Activated naive CD8-positive, alpha-beta T cell treated with anti-CD3 and anti-CD28 coated beads for 36 hours (primary cell): ENCODE data around the gene APOLD1. TPM values are rescaled to one million over a fixed set of nuclear protein-coding genes. Genes with fewer than 3 reads are reported as not detected.
A peak's percentile ranks its signal among the peaks of the same experiment; 100 is the strongest.
"Not testable (repeated sequence)": the region's sequence is repeated elsewhere in the genome, so short reads cannot be mapped to it uniquely, and the experiment has no call there.

Experiments used
- DNase-seq: peaks from one replicate; pipeline ENCODE4 v3.0.0; 2021
- H3K27ac Mint-ChIP-seq: one replicate; pipeline ENCODE4 v1.8.0; 2022; ENCODE audit warnings: mild to moderate bottlenecking, moderate library complexity, mixed read lengths
- H3K27me3 Mint-ChIP-seq: one replicate; pipeline ENCODE4 v1.8.0; 2022; ENCODE audit warnings: mild to moderate bottlenecking, mixed read lengths
- H3K36me3 Mint-ChIP-seq: one replicate; pipeline ENCODE4 v1.8.0; 2021; ENCODE audit warnings: mild to moderate bottlenecking, mixed read lengths
- H3K4me1 Mint-ChIP-seq: one replicate; pipeline ENCODE4 v1.8.0; 2021; ENCODE audit warnings: mixed read lengths
- H3K4me3 Mint-ChIP-seq: one replicate; pipeline ENCODE4 v1.8.0; 2022; ENCODE audit warnings: mild to moderate bottlenecking, moderate library complexity, mixed read lengths
- H3K9me3 Mint-ChIP-seq: one replicate; pipeline ENCODE4 v1.8.0; 2022; ENCODE audit warnings: mixed read lengths
- total RNA-seq, 2 experiments: library from RNA; stranded (reverse); gene quantifications; one replicate each; pipeline ENCODE4 v1.2.3, GENCODE V29; 2021

APOLD1 gene
- total RNA-seq, 2 experiments from 2014 or later = 2.3 to 3.1 TPM

DNA sequence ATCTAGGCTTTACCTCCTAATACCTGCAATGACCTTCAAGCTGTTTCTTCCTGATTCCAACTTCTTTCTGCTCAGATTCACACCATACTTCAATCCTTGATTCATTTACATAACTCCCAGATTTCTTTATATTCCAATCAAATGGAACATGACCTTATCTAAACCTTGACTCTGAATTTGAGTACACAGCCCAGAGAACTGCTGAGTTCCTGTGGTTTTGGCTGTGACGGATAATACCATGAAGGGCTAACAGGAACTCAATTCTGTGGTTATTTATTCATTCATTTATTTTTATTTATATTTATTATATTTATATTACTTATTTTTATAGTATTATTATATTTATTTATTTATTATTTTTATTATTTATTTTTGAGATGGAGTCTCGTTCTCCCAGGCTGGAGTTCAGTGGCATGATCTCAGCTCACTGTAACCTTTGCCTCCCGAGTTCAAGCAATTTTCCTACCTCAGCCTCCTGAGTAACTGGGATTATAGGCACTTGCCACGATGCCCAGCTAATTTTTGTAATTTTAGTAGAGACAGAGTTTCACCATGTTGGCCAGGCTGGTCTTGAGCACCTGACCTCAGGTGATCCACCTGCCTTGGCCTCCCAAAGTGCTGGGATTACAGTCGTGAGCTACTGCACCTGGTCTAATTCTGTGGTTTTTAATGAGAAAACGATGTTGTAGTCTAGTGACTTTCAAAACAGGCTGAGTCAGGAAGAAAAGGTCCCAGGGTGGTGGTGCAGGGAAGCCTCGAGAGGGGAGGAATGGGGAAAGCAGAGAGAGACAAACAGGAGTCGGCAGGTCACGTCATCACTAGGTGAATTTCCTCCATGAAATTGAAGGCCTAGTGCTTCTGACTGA, 11.7 kb downstream of the APOLD1 start:
- H3K36me3 Mint-ChIP-seq = no peaks in the 10 kb centered on the region
- H3K9me3 Mint-ChIP-seq = no peaks in the 10 kb centered on the region
- no peak overlapping the region for H3K4me3 Mint-ChIP-seq
- H3K4me1 Mint-ChIP-seq = peaks cover 6% of the 10 kb centered on the region
- H3K27me3 Mint-ChIP-seq = no peaks in the 10 kb centered on the region
- no peak for DNase-seq
- no peak overlapping the region for H3K27ac Mint-ChIP-seq

DNA sequence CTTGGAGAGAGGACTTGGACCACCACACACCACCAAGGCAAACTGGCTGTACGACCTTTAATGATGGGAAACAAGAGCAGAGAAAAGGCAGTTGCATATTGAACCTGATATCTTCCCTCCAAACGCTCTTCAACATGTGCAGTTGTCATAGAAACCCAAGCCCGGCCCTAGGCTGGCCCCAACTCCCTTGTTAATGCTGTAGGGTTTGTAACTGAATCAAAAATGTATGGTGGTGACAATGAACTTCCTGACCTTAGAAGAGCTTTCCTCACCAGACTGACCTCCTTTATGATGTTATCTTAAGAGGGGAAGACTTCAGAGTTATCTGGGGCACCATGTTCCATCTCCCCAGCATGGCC, 12.3 kb downstream of the APOLD1 start:
- Mint-ChIP-seq H3K36me3 (no peaks in the 10 kb centered on the region), H3K27me3 (no peaks in the 10 kb centered on the region), H3K4me1 (peaks cover 10% of the 10 kb centered on the region), H3K4me3 (no peak overlapping the region), H3K27ac (no peak overlapping the region), H3K9me3 (no peaks in the 10 kb centered on the region)
- no peak for DNase-seq

DNA sequence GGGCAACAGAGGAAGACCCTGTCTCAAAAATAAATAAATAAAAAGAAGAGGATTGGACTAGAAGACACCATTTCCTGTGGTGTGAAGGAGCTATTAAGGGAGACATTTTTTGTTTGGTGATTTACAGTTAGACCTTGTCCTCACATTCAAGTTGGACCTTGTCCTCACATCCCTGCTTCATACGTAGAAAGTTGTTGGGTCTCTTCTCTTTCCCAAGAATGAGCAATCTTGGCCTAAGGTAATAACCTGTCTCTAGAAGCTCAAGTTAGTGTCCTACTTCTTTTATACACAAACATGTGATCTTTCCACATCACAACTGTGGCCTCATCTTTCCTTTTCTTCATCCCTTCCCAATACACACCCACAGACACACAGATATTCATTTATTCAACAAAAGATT, 13.0 kb downstream of the APOLD1 start:
- Mint-ChIP-seq H3K9me3 (no peaks in the 10 kb centered on the region), H3K36me3 (no peaks in the 10 kb centered on the region), H3K4me1 (peaks cover 17% of the 10 kb centered on the region), H3K27me3 (no peaks in the 10 kb centered on the region), H3K4me3 (no peak overlapping the region), H3K27ac (no peak overlapping the region)
- DNase-seq = no peak

DNA sequence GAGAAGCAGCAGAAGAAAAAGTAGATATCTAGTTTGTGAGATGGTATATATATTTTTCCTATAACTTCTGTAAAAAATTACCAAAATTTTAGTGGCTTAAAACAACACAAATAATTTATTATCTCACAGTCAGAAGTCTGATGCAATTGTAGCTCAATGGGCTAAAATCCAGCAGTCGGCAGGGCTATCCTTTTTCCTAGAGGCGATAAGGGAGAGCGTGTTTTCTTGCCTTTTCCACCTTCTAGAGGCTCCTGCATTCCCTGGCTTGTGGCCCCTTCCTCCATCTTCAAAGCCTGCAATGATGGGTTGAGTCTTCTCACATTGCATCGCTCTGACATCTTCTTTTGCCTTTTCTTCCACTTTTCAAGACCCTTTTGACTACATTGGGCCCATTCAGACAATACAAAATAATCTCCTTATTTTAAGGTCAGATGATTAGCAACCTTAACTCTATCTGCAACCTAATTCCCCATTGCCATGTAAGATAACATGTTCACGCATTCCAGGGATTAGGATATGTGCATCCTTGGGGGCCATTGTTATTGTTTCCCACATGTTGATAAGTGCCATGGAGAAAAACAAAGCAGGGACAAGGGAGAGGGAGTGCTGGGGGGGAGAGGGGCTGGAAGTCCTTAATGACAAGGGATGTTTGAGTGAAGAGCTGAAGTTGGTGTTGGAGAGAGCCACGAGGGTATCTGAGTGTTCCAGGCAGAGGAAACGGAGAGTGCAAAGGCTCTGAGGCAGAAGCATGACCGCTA, 13.9 kb downstream of the APOLD1 start:
- DNase-seq = no peak
- H3K4me1 Mint-ChIP-seq = peaks cover 24% of the 10 kb centered on the region

DNA sequence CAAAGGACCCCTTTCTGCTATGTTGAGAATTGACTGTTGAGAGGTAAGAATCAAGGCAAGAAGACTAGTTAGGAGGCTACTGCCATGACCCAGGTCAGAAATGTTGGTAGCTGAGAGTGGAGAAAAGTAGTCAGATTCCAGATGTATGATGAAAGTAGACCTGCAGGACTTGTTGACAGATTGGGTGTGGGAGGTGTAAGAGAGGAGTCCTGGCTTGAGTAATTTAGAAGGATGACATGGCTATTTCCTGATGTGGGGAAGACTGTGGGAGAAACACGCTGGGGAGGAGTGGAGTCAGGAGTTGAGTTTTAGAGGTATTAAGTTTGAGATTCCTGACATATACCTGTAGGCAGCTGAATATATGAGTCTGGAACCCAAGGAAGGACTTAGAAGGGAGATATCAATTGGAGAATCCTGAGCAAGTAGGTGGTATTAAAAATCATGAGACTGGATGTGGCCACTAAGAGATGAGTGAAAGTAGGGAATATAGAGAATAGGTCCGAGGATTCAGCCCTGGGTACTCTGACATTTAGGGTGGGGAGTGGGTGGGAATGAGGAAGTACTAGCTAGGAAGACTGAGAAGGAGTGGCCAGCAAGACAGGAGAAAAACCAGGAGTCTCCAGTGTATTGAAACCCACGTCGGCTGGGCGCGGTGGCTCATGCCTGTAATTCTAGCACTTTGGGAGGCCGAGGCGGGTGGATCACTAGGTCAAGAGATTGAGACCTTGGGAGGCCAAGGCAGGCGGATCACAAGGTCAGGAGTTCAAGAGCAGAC, 15.1 kb downstream of the APOLD1 start:
- H3K9me3 Mint-ChIP-seq = no peaks in the 10 kb centered on the region
- H3K4me3 Mint-ChIP-seq = no peak overlapping the region
- DNase-seq = no peak
- no peak overlapping the region for H3K27ac Mint-ChIP-seq
- H3K27me3 Mint-ChIP-seq = no peaks in the 10 kb centered on the region
- H3K4me1 Mint-ChIP-seq = peaks cover 29% of the 10 kb centered on the region
- H3K36me3 Mint-ChIP-seq = no peaks in the 10 kb centered on the region

More for the DNA sequence above, 13.9 kb downstream of the APOLD1 start:
- Mint-ChIP-seq H3K27me3 (no peaks in the 10 kb centered on the region), H3K4me3 (no peak overlapping the region), H3K36me3 (no peaks in the 10 kb centered on the region), H3K27ac (no peak overlapping the region), H3K9me3 (no peaks in the 10 kb centered on the region)

DNA sequence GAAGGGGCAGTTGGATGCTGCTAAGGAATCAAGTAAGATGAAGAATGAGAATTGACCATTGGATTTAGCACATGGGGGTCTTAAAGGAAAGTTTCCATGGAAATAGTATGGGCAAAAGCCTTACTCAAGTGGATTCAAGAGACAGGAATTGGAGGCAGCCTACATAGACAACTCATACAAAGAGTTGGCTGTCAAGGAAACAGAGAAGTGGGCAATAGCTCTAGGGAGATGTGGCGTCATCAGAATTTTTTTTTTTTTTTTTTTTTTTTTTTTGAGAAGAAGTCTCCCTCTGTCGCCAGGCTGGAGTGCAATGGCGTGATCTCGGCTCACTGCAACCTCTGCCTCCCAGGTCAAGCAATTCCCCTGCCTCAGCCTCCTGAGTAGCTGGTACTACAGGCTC, 16.2 kb downstream of the APOLD1 start:
- H3K4me1 Mint-ChIP-seq = peaks cover 33% of the 10 kb centered on the region
- H3K27ac Mint-ChIP-seq, H3K27me3 Mint-ChIP-seq, DNase-seq, H3K9me3 Mint-ChIP-seq, H3K4me3 Mint-ChIP-seq, H3K36me3 Mint-ChIP-seq: not testable (repeated sequence)

DNA sequence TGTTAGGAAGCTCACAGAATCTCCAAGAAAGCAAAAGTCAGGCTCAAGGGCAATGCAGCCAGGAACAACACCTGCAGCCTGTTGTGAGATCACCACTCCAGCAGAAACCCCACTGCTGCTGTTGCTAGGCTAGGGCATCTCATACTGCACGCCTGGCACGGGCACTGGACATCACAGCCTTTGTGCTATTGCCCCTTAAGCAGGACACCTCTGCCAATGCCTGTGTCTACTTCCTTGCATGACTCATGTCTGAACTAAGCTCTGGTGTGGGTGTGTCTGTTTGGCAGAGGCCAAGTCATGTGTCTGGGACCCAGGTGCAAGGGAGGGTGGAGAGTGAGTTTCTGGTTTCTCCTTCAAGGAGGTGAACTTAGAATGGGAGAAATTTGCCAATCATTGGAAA, 17.7 kb downstream of the APOLD1 start:
- peaks cover 47% of the 10 kb centered on the region for H3K4me1 Mint-ChIP-seq
- H3K36me3 Mint-ChIP-seq = no peaks in the 10 kb centered on the region
- H3K9me3 Mint-ChIP-seq = no peaks in the 10 kb centered on the region
- peak overlapping the region; percentile 27 for H3K27ac Mint-ChIP-seq
- DNase-seq = peak; percentile 51
- H3K27me3 Mint-ChIP-seq = no peaks in the 10 kb centered on the region
- H3K4me3 Mint-ChIP-seq = peak overlapping the region; percentile 2

DNA sequence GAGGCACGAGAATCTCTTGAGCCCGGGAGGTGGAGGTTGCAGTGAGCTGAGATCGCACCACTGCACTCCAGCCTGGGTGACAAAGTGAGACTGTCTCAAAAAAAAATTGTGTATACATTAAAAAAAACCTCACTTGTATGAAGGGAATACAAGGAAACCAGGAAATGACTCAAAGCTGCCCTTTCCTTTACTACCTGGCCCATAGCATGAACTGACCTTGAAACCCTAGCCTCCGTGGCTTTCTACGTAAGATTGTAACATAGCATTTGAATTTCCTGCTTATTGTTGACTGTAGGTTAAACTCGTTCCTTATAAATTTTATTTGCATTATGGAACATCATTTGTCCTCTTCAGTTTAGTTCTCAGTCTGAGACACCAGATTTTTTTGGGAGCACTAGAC, 18.6 kb downstream of the APOLD1 start:
- Mint-ChIP-seq H3K4me1 (peaks cover 55% of the 10 kb centered on the region), H3K27me3 (no peaks in the 10 kb centered on the region), H3K27ac (peak overlapping the region; percentile 26), H3K4me3 (no peak overlapping the region), H3K9me3 (no peaks in the 10 kb centered on the region), H3K36me3 (no peaks in the 10 kb centered on the region)
- DNase-seq = no peak

DNA sequence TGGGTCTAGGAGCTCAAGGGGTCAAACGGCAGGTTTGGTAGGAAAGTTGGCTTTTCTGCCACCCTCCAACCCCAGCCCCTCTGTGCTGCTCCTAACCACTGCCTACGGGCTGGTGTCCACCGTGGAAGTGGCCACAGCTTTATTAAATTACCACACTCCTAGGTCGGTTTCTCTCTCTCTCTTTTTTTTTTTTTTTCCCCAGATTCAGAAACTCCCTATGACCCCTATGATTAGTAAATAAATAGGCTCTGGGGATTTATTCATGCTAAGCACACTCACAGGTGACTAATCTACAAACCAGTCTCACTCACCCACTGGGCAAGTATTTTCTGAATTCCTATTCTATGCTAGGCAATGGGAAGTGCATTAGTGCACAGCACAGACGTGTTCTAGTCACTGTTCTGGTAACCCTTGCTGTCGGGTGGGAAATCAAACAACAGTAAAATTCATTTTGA, 19.0 kb downstream of the APOLD1 start:
- Mint-ChIP-seq H3K4me3 (no peak overlapping the region), H3K27me3 (no peaks in the 10 kb centered on the region), H3K9me3 (no peaks in the 10 kb centered on the region), H3K27ac (peak overlapping the region; percentile 5), H3K4me1 (peaks cover 59% of the 10 kb centered on the region), H3K36me3 (no peaks in the 10 kb centered on the region)
- no peak for DNase-seq

DNA sequence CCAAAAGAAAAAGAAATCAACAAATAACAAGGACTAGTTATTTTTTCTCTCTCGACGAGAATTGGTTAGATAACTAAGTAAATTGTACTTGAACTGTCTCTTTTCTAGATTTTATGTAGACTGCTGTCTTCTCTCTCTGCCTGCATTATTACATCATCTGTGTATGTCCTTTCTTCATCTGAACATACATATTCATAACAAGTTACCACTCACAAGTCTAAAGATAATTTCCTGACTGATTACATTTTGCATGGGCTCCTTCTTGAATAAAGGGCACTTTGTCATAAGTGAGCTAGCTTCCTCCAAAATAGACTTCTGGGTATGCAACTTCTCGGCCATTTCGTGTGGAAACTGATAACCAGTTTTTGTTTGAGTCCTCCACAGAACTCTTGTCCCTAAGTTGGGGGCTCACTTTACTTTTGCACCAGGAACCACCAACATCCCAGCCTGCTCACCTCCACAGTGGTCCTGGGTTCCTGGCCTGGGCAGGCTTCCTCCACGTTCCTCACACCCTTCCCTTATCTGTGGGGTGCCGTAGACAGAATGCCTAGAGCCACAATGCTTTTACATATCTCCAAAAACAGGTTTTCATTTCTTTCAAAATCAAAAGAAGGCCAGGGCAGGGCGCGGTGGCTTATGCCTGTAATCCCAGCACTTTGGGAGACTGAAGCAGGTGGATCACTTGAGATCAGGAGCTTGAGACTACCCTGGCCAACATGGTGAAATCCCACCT, 21.5 kb downstream of the APOLD1 start:
- H3K4me1 Mint-ChIP-seq = peaks cover 54% of the 10 kb centered on the region
- H3K27ac Mint-ChIP-seq = peak overlapping the region; percentile 90
- no peaks in the 10 kb centered on the region for H3K9me3 Mint-ChIP-seq
- DNase-seq = no peak
- H3K36me3 Mint-ChIP-seq = no peaks in the 10 kb centered on the region
- no peaks in the 10 kb centered on the region for H3K27me3 Mint-ChIP-seq
- H3K4me3 Mint-ChIP-seq = no peak overlapping the region

DNA sequence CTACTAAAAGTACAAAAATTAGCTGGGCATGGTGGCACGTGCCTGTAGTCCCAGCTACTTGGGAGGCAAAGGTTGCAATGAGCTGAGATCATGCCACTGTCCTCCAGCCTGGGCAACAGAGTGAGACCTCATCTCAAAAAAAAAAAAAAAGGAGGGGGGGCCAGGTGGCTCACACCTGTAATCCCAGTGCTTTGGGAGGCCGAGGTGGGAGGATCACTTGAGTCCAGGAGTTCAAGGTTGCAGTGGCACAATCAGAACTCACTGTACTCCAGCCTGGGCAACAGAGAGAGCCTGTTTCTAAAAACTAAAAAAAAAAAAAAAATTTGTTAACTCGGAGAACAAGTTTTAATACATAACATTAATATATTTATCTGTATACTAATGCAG, 22.1 kb downstream of the APOLD1 start:
- H3K27me3 Mint-ChIP-seq, H3K36me3 Mint-ChIP-seq, H3K9me3 Mint-ChIP-seq, DNase-seq: not testable (repeated sequence)
- H3K4me3 Mint-ChIP-seq = peak overlapping the region; percentile 52
- peak overlapping the region; percentile 90 for H3K27ac Mint-ChIP-seq
- H3K4me1 Mint-ChIP-seq = peaks cover 50% of the 10 kb centered on the region

DNA sequence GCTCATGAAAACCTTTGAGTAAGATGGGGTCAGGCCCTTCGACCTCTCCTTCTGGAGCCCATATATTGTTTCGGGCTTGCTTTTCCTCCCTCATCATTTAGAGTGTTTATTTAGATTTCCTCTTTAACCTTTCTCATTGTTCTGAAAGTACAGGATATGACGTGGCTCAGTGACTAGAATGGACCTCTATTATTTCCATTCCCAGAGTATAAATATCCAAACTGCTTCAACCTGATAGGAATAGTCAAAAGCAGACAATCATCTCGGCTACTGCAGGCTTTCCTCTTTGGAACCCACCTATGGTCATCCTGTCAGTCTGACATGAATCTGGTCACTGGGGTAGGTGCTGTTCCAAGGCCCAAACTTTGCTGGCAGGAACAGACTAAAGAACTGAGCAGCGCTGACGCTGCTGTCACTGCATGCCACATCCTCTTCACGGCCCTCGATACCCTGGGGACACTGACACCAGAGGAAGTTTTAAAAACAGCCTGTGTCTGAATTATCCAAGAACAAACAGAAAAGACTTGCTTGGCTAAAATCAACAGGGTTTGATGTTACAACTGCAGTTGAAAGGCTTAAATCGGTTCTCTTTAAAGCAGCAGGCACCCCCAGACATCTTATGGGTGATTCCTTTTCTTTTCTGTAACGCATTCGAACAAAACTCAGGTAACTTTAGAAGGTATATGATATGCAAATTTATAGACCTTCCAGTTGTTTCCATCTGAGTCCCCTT, 22.7 kb downstream of the APOLD1 start:
- peaks cover 49% of the 10 kb centered on the region for H3K4me1 Mint-ChIP-seq
- DNase-seq = peak; percentile 54
- H3K27me3 Mint-ChIP-seq = no peaks in the 10 kb centered on the region
- H3K4me3 Mint-ChIP-seq = peak overlapping the region; percentile 65
- H3K27ac Mint-ChIP-seq = peak overlapping the region; percentile 96
- H3K9me3 Mint-ChIP-seq = no peaks in the 10 kb centered on the region
- peaks cover under 1% of the 10 kb centered on the region for H3K36me3 Mint-ChIP-seq

DNA sequence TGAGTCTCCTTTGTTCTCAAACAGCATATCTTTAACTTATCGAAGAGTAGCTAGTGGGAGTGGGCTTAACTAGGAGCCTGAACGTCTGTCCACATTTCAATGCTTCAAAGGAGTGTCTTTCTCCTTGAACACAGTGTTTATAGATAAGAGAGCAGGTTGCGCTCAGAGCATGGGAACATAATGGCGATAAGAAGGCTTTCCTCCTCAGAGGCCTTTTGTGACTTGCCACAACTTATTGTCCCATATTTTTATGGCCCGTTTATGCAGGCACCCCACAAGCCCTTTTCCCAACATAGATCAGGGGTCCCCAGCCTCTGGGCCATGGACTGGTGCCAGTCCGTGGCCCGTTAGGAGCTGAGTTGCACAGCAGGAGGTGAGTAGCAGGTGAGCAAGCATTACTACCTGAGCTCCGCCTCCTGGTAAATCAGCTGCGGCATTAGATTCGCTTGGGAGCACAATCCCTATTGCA, 25.1 kb downstream of the APOLD1 start:
- peaks cover 49% of the 10 kb centered on the region for H3K4me1 Mint-ChIP-seq
- no peak for DNase-seq
- no peaks in the 10 kb centered on the region for H3K9me3 Mint-ChIP-seq
- peaks cover 21% of the 10 kb centered on the region for H3K36me3 Mint-ChIP-seq
- H3K4me3 Mint-ChIP-seq = no peak overlapping the region
- H3K27me3 Mint-ChIP-seq = no peaks in the 10 kb centered on the region
- no peak overlapping the region for H3K27ac Mint-ChIP-seq

DNA sequence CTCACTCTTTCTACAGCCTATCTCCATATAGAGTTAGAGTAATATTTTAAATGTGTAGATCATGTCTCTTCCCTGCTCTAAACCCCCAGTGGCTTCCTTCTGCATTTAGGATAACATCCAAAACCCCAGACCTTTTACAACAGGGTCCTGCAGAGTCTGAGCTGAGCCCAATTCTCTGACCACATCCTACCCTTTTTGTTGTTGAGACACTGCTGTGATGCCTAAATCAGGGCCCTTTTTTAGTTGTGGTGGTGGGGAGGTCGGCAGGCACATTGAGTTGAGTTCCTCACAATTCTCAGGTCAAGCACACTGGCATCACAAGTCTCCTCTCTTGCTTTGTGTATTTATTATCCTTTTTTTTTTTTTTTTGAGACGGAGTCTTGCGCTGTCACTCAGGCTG, 25.9 kb downstream of the APOLD1 start:
- peaks cover 53% of the 10 kb centered on the region for H3K4me1 Mint-ChIP-seq
- no peak for DNase-seq
- no peak overlapping the region for H3K27ac Mint-ChIP-seq
- H3K4me3 Mint-ChIP-seq = no peak overlapping the region
- peaks cover 28% of the 10 kb centered on the region for H3K36me3 Mint-ChIP-seq
- H3K27me3 Mint-ChIP-seq = no peaks in the 10 kb centered on the region
- no peaks in the 10 kb centered on the region for H3K9me3 Mint-ChIP-seq
